Activated T-helper 17 cell treated with anti-CD3 and anti-CD28 coated beads, Interleukin-2, amount 50 U/mL, for 72 hours (primary cell): ENCODE results near the gene ARHGAP1. TPM values are rescaled to one million over a fixed set of nuclear protein-coding genes. Genes with fewer than 3 reads are reported as not detected.
"Not testable (repeated sequence)": the region's sequence is repeated elsewhere in the genome, so short reads cannot be mapped to it uniquely, and the experiment has no call there.

Experiments used
- ATAC-seq: fragments of 150-1000 bp; cut with Tn5 transposase; replicated peaks from 2 replicates; pipeline ENCODE4 v1.10.0; 2021; ENCODE audit warnings: mild to moderate bottlenecking, moderate library complexity
- H3K27ac Mint-ChIP-seq: one replicate; pipeline ENCODE4 v1.8.0; 2022; ENCODE audit warnings: mixed read lengths
- H3K27me3 Mint-ChIP-seq: one replicate; pipeline ENCODE4 v1.8.0; 2022; ENCODE audit warnings: mixed read lengths
- H3K36me3 Mint-ChIP-seq: one replicate; pipeline ENCODE4 v1.8.0; 2022; ENCODE audit warnings: low read depth, mild to moderate bottlenecking, mixed read lengths
- H3K4me1 Mint-ChIP-seq: one replicate; pipeline ENCODE4 v1.8.0; 2022; ENCODE audit warnings: mixed read lengths
- H3K4me3 Mint-ChIP-seq: one replicate; pipeline ENCODE4 v1.8.0; 2022; ENCODE audit warnings: mild to moderate bottlenecking, mixed read lengths
- H3K9me3 Mint-ChIP-seq: one replicate; pipeline ENCODE4 v1.8.0; 2022; ENCODE audit warnings: mixed read lengths
- total RNA-seq, 2 donors: library from RNA; stranded (reverse); gene quantifications; one replicate each; pipeline ENCODE4 v1.2.3, GENCODE V29; 2022

ARHGAP1 gene
- total RNA-seq, 2 donors from 2014 or later, result 43.5 to 49.6 TPM

GRCh38 chr11:46677169-46677568 is 23.2 kb downstream of the ARHGAP1 start:
- Mint-ChIP-seq H3K36me3 (peaks cover 61% of the 10 kb centered on the region), H3K27ac (peak overlapping the region; percentile 85), H3K4me1 (peaks cover 15% of the 10 kb centered on the region), H3K9me3 (no peaks in the 10 kb centered on the region), H3K27me3 (no peaks in the 10 kb centered on the region), H3K4me3 (no peak overlapping the region)
- no peak for ATAC-seq

GRCh38 chr11:46676436-46677158 is 23.8 kb downstream of the ARHGAP1 start:
- peak overlapping the region; percentile 85 for H3K27ac Mint-ChIP-seq
- H3K27me3 Mint-ChIP-seq, result no peaks in the 10 kb centered on the region
- H3K4me1 Mint-ChIP-seq, result peaks cover 21% of the 10 kb centered on the region
- no peak overlapping the region for H3K4me3 Mint-ChIP-seq
- H3K9me3 Mint-ChIP-seq, result no peaks in the 10 kb centered on the region
- no peak for ATAC-seq
- H3K36me3 Mint-ChIP-seq, result peaks cover 62% of the 10 kb centered on the region

- Mint-ChIP-seq H3K9me3 (no peaks in the 10 kb centered on the region), H3K4me1 (peaks cover 25% of the 10 kb centered on the region), H3K4me3 (no peak overlapping the region), H3K36me3 (peaks cover 62% of the 10 kb centered on the region), H3K27me3 (no peaks in the 10 kb centered on the region), H3K27ac (no peak overlapping the region)
- no peak for ATAC-seq
Observed at GRCh38 chr11:46675949-46676348, 24.5 kb downstream of the ARHGAP1 start.

- Mint-ChIP-seq H3K36me3 (peaks cover 59% of the 10 kb centered on the region), H3K4me1 (peaks cover 28% of the 10 kb centered on the region), H3K27ac (peak overlapping the region; percentile 79), H3K4me3 (no peak overlapping the region), H3K27me3 (no peaks in the 10 kb centered on the region), H3K9me3 (no peaks in the 10 kb centered on the region)
- ATAC-seq, result no peak
Observed at GRCh38 chr11:46675288-46675851, 25.0 kb downstream of the ARHGAP1 start.

- Mint-ChIP-seq H3K36me3 (peaks cover 60% of the 10 kb centered on the region), H3K27me3 (no peaks in the 10 kb centered on the region), H3K4me1 (peaks cover 31% of the 10 kb centered on the region), H3K4me3 (no peak overlapping the region), H3K27ac (peak overlapping the region; percentile 79), H3K9me3 (no peaks in the 10 kb centered on the region)
- ATAC-seq, result peak; percentile 15
Observed at GRCh38 chr11:46674463-46675287, 25.7 kb downstream of the ARHGAP1 start.

- no peak overlapping the region for H3K4me3 Mint-ChIP-seq
- peak overlapping the region; percentile 79 for H3K27ac Mint-ChIP-seq
- no peaks in the 10 kb centered on the region for H3K9me3 Mint-ChIP-seq
- H3K36me3 Mint-ChIP-seq, result peaks cover 60% of the 10 kb centered on the region
- no peaks in the 10 kb centered on the region for H3K27me3 Mint-ChIP-seq
- peaks cover 35% of the 10 kb centered on the region for H3K4me1 Mint-ChIP-seq
- ATAC-seq, result no peak
Observed at GRCh38 chr11:46673713-46674462, 26.5 kb downstream of the ARHGAP1 start.

- Mint-ChIP-seq H3K4me3 (peak overlapping the region; percentile 54), H3K9me3 (no peaks in the 10 kb centered on the region), H3K4me1 (peaks cover 35% of the 10 kb centered on the region), H3K27me3 (no peaks in the 10 kb centered on the region), H3K27ac (peak overlapping the region; percentile 85), H3K36me3 (peaks cover 61% of the 10 kb centered on the region)
- ATAC-seq, result no peak
Observed at GRCh38 chr11:46672381-46672839, 28.0 kb downstream of the ARHGAP1 start.

GRCh38 chr11:46671958-46672315 is 28.5 kb downstream of the ARHGAP1 start:
- peak overlapping the region; percentile 54 for H3K4me3 Mint-ChIP-seq

GRCh38 chr11:46670521-46670920 is 29.9 kb downstream of the ARHGAP1 start:
- Mint-ChIP-seq H3K4me1 (peaks cover 28% of the 10 kb centered on the region), H3K36me3 (peaks cover 71% of the 10 kb centered on the region), H3K4me3 (peak overlapping the region; percentile 54), H3K27ac (peak overlapping the region; percentile 85)
- H3K9me3 Mint-ChIP-seq, ATAC-seq, H3K27me3 Mint-ChIP-seq: not testable (repeated sequence)

More at GRCh38 chr11:46671958-46672315, 28.5 kb downstream of the ARHGAP1 start:
- H3K9me3 Mint-ChIP-seq, result no peaks in the 10 kb centered on the region
- no peaks in the 10 kb centered on the region for H3K27me3 Mint-ChIP-seq
- peaks cover 30% of the 10 kb centered on the region for H3K4me1 Mint-ChIP-seq
- ATAC-seq, result no peak
- H3K36me3 Mint-ChIP-seq, result peaks cover 61% of the 10 kb centered on the region
- H3K27ac Mint-ChIP-seq, result peak overlapping the region; percentile 85

- H3K36me3 Mint-ChIP-seq, result peaks cover 79% of the 10 kb centered on the region
- ATAC-seq, result no peak
- H3K9me3 Mint-ChIP-seq, result no peaks in the 10 kb centered on the region
- H3K27me3 Mint-ChIP-seq, result no peaks in the 10 kb centered on the region
- peak overlapping the region; percentile 13 for H3K4me3 Mint-ChIP-seq
- peaks cover 28% of the 10 kb centered on the region for H3K4me1 Mint-ChIP-seq
- H3K27ac Mint-ChIP-seq, result peak overlapping the region; percentile 85
Observed at GRCh38 chr11:46669711-46670139, 30.7 kb downstream of the ARHGAP1 start.

- H3K4me3 Mint-ChIP-seq, result no peak overlapping the region
- H3K36me3 Mint-ChIP-seq, result peaks cover 90% of the 10 kb centered on the region
- H3K9me3 Mint-ChIP-seq, result no peaks in the 10 kb centered on the region
- H3K4me1 Mint-ChIP-seq, result peaks cover 28% of the 10 kb centered on the region
- H3K27me3 Mint-ChIP-seq, result no peaks in the 10 kb centered on the region
- peak overlapping the region; percentile 85 for H3K27ac Mint-ChIP-seq
- no peak for ATAC-seq
Observed at GRCh38 chr11:46668480-46669085, 31.8 kb downstream of the ARHGAP1 start.

GRCh38 chr11:46667043-46667481 is 33.4 kb downstream of the ARHGAP1 start:
- no peaks in the 10 kb centered on the region for H3K9me3 Mint-ChIP-seq
- H3K4me3 Mint-ChIP-seq, result no peak overlapping the region
- peaks cover 92% of the 10 kb centered on the region for H3K36me3 Mint-ChIP-seq
- ATAC-seq, result no peak
- peak overlapping the region; percentile 51 for H3K27ac Mint-ChIP-seq
- H3K4me1 Mint-ChIP-seq, result peaks cover 19% of the 10 kb centered on the region
- no peaks in the 10 kb centered on the region for H3K27me3 Mint-ChIP-seq

- H3K27ac Mint-ChIP-seq, result peak overlapping the region; percentile 51
- no peak for ATAC-seq
Observed at GRCh38 chr11:46666516-46666915, 33.9 kb downstream of the ARHGAP1 start.

More at GRCh38 chr11:46666516-46666915, 33.9 kb downstream of the ARHGAP1 start:
- Mint-ChIP-seq H3K4me1 (peaks cover 14% of the 10 kb centered on the region), H3K4me3 (no peak overlapping the region), H3K36me3 (peaks cover 92% of the 10 kb centered on the region), H3K9me3 (no peaks in the 10 kb centered on the region), H3K27me3 (no peaks in the 10 kb centered on the region)
